CD14-positive monocyte (primary cell): Measurements from ENCODE around the gene RUNX2. TPM values are rescaled to one million over a fixed set of nuclear protein-coding genes. Genes with fewer than 3 reads are reported as not detected.
A peak's percentile ranks its signal among the peaks of the same experiment; 100 is the strongest.

Experiments used
- DNase-seq, 3 donors: peaks; one replicate each; pipeline ENCODE4 v3.0.0-alpha.2; 2011 to 2022
- H2AFZ ChIP-seq: 2 replicates; pipeline ENCODE4 v1.6.0; 2012; ENCODE audit warnings: mild to moderate bottlenecking, low read depth, low read length, inconsistent platforms; ENCODE audit not compliant: insufficient read depth, poor library complexity, severe bottlenecking
- H3K27ac ChIP-seq, 2 donors: 1 replicate in 1 of 2; 2 replicates in 1 of 2; pipeline ENCODE4 v1.5.1; 2012 to 2013; ENCODE audit warnings: low read length in 2 of 2, control low read depth in 1 of 2, inconsistent platforms in 1 of 2, low read depth in 1 of 2, mild to moderate bottlenecking in 1 of 2
- H3K27me3 ChIP-seq, 2 donors: one replicate each; pipeline versions ENCODE4 v1.6.0 to v1.6.1; 2011 to 2013; ENCODE audit warnings: low read length in 2 of 2; ENCODE audit not compliant: control insufficient read depth in 2 of 2, insufficient read depth in 2 of 2
- H3K36me3 ChIP-seq, 2 donors: replicated peaks in 1 of 2; 1 replicate in 1 of 2; 2 replicates in 1 of 2; pipeline versions ENCODE4 v1.5.1 to v1.6.1; 2012 to 2013; ENCODE audit warnings: low read length in 2 of 2, control low read depth in 1 of 2, inconsistent platforms in 1 of 2, mild to moderate bottlenecking in 1 of 2; ENCODE audit not compliant: insufficient read depth in 2 of 2, control insufficient read depth in 1 of 2
- H3K4me1 ChIP-seq, 2 donors: 1 replicate in 1 of 2; 2 replicates in 1 of 2; pipeline versions ENCODE4 v1.5.1 to v1.6.1; 2012 to 2013; ENCODE audit warnings: low read length in 2 of 2, control low read depth in 1 of 2, inconsistent platforms in 1 of 2, mild to moderate bottlenecking in 1 of 2, moderate library complexity in 1 of 2; ENCODE audit not compliant: insufficient read depth in 2 of 2, control insufficient read depth in 1 of 2
- H3K4me2 ChIP-seq: replicated peaks from 2 replicates; pipeline ENCODE3; 2012; ENCODE audit warnings: low read length, moderate library complexity, mild to moderate bottlenecking; ENCODE audit not compliant: poor library complexity, severe bottlenecking; ENCODE audit errors: extremely low read depth
- H3K4me3 ChIP-seq, 3 experiments: fragments of 200-600 bp in 1 of 3; sonication (generic) in 1 of 3; replicated peaks in 1 of 3; 1 replicate in 2 of 3; 2 replicates in 1 of 3; pipeline ENCODE4 v1.5.1; 2011 to 2013; ENCODE audit warnings: low read length in 3 of 3, mild to moderate bottlenecking in 3 of 3, control low read depth in 2 of 3, low read depth in 2 of 3, inconsistent platforms in 1 of 3, moderate library complexity in 1 of 3
- H3K79me2 ChIP-seq: 2 replicates; pipeline ENCODE4 v1.6.0; 2012; ENCODE audit warnings: mild to moderate bottlenecking, control low read depth, inconsistent platforms, low read length, moderate library complexity; ENCODE audit not compliant: insufficient read depth
- H3K9ac ChIP-seq: 2 replicates; pipeline ENCODE4 v1.6.0; 2017; ENCODE audit warnings: low read length, mild to moderate bottlenecking; ENCODE audit not compliant: insufficient read depth, poor library complexity, severe bottlenecking
- H3K9me3 ChIP-seq, 2 donors: replicated peaks in 1 of 2; 1 replicate in 1 of 2; 2 replicates in 1 of 2; pipeline versions ENCODE4 v1.5.1 to v1.6.1; 2012 to 2013; ENCODE audit warnings: low read length in 2 of 2, control low read depth in 1 of 2; ENCODE audit not compliant: control insufficient read depth in 1 of 2, insufficient read depth in 1 of 2
- H4K20me1 ChIP-seq: 2 replicates; pipeline ENCODE4 v1.6.0; 2012; ENCODE audit warnings: mild to moderate bottlenecking, low read length, control low read depth, moderate library complexity; ENCODE audit not compliant: insufficient read depth
- H3K27ac Mint-ChIP-seq, 7 donors: one replicate each; pipeline ENCODE4 v1.8.0; 2020; ENCODE audit warnings: mild to moderate bottlenecking in 7 of 7, mixed read lengths in 7 of 7, moderate library complexity in 6 of 7, inconsistent platforms in 2 of 7
- H3K27me3 Mint-ChIP-seq, 3 donors: one replicate each; pipeline ENCODE4 v1.8.0; 2021 to 2022; ENCODE audit warnings: low read depth in 3 of 3, mild to moderate bottlenecking in 3 of 3, mixed read lengths in 3 of 3, moderate library complexity in 3 of 3, inconsistent platforms in 1 of 3
- H3K36me3 Mint-ChIP-seq, 2 donors: one replicate each; pipeline ENCODE4 v1.8.0; 2020; ENCODE audit warnings: mixed read lengths in 2 of 2, inconsistent platforms in 1 of 2, mild to moderate bottlenecking in 1 of 2
- H3K4me1 Mint-ChIP-seq: one replicate; pipeline ENCODE4 v1.8.0; 2020; ENCODE audit warnings: mild to moderate bottlenecking, mixed read lengths
- H3K4me3 Mint-ChIP-seq, 2 donors: one replicate each; pipeline ENCODE4 v1.8.0; 2020; ENCODE audit warnings: mild to moderate bottlenecking in 2 of 2, mixed read lengths in 2 of 2, moderate library complexity in 1 of 2
- H3K9me3 Mint-ChIP-seq, 7 donors: one replicate each; pipeline ENCODE4 v1.8.0; 2020 to 2022; ENCODE audit warnings: mixed read lengths in 7 of 7, mild to moderate bottlenecking in 6 of 7, moderate library complexity in 6 of 7, inconsistent platforms in 2 of 7
- CTCF ChIP-seq: fragments of 200-600 bp; IDR thresholded peaks from one replicate; pipeline ENCODE4 v1.8.0; 2022; ENCODE audit warnings: antibody characterized with exemption, mild to moderate bottlenecking
- WGBS: methylation state at CpG from one replicate; pipeline ENCODE4 v1.1.5; 2013; ENCODE audit warnings: missing lambda C conversion rate; ENCODE audit not compliant: insufficient coverage; 5-methylcytosine and 5-hydroxymethylcytosine counted together
- intact Hi-C, 2 donors: fragments of 100-400 bp; cut with micrococcal nuclease; formaldehyde crosslinking; loops; one replicate each; pipeline versions ENCODE4 v1.15.0 to v1.15.1; 2023
- polyA plus RNA-seq, 3 donors: library from polyadenylated mRNA; depleted of rRNA in 1 of 3; unstranded in 2 of 3; stranded (reverse) in 1 of 3; fragments of 300-500 nt in 2 of 3; fragments of >200 nt in 1 of 3; fragmentation: Illumina TruSeq in 2 of 3; gene quantifications; 1 replicate in 2 of 3; 2 replicates in 1 of 3; pipeline ENCODE4 v1.2.3, GENCODE V29; 2012 to 2021

Gene RUNX2
- polyA plus RNA-seq, 3 donors, result 1.3 to 5.0 (median 2.5) TPM

- no peak overlapping the region for H3K4me3 ChIP-seq
- H3K27ac ChIP-seq, result no peak overlapping the region
- intact Hi-C loops, result no loop called here
- no peak overlapping the region for H2AFZ ChIP-seq
- no peak for TF ChIP-seq CTCF
- Mint-ChIP-seq H3K27me3 (peaks cover 0 to under 1% (median 0%) of the 10 kb centered on the region in 3 donors), H3K4me3 (no peak overlapping the region), H3K9me3 (no peaks in the 10 kb centered on the region), H3K4me1 (peaks cover 22% of the 10 kb centered on the region), H3K36me3 (peaks cover 27 to 47% of the 10 kb centered on the region in 2 donors), H3K27ac (peak overlapping the region in 5 of 7 donors; percentile 5 to 81 (median 10))
- H3K9ac ChIP-seq, result no peak overlapping the region
- no peaks in the 10 kb centered on the region for H3K79me2 ChIP-seq
- no peak overlapping the region for H3K4me2 ChIP-seq
- H3K36me3 ChIP-seq, result peaks cover 5 to 27% of the 10 kb centered on the region in 2 donors
- H4K20me1 ChIP-seq, result no peaks in the 10 kb centered on the region
- DNase-seq, result no peak
- no peaks in the 10 kb centered on the region for H3K4me1 ChIP-seq
- no peaks in the 10 kb centered on the region for H3K27me3 ChIP-seq
- 34% methylated on average over 4 of the region's 4 CpGs for WGBS
- H3K9me3 ChIP-seq, result no peaks in the 10 kb centered on the region
Observed at GRCh38 chr6:45535933-45536332, 207.8 kb downstream of the RUNX2 start.

GRCh38 chr6:45537539-45537938, 209.4 kb downstream of the RUNX2 start:
- TF ChIP-seq CTCF, result no peak

More at GRCh38 chr6:45537539-45537938, 209.4 kb downstream of the RUNX2 start:
- no peaks in the 10 kb centered on the region for H3K79me2 ChIP-seq
- H2AFZ ChIP-seq, result no peak overlapping the region
- peaks cover 5 to 33% of the 10 kb centered on the region in 2 donors for H3K36me3 ChIP-seq
- DNase-seq, result no peak
- no peak overlapping the region for H3K27ac ChIP-seq
- WGBS, result no CpG with 5 or more reads among the region's 6 CpGs
- H3K9me3 Mint-ChIP-seq, result no peaks in the 10 kb centered on the region
- H3K9me3 ChIP-seq, result no peaks in the 10 kb centered on the region
- peak overlapping the region in 1 of 7 donors; percentile 45 for H3K27ac Mint-ChIP-seq
- intact Hi-C loops, result no loop called here
- no peaks in the 10 kb centered on the region for H3K4me1 ChIP-seq
- no peaks in the 10 kb centered on the region for H4K20me1 ChIP-seq
- no peak overlapping the region for H3K9ac ChIP-seq
- H3K27me3 ChIP-seq, result no peaks in the 10 kb centered on the region
- H3K27me3 Mint-ChIP-seq, result peaks cover 0 to 2% (median 0%) of the 10 kb centered on the region in 3 donors
- H3K4me3 Mint-ChIP-seq, result no peak overlapping the region
- peaks cover 28 to 54% of the 10 kb centered on the region in 2 donors for H3K36me3 Mint-ChIP-seq
- no peak overlapping the region for H3K4me3 ChIP-seq
- no peak overlapping the region for H3K4me2 ChIP-seq
- H3K4me1 Mint-ChIP-seq, result peaks cover 21% of the 10 kb centered on the region
